Erythroblast (primary cell): ENCODE measurements around the gene GPC3.

Source experiments
- GATA1 ChIP-seq: IDR thresholded peaks from 2 replicates; pipeline ENCODE4 v1.6.1; 2011; ENCODE audit warnings: low read depth, mild to moderate bottlenecking, control low read depth, low read length, moderate library complexity
- POLR2A ChIP-seq: IDR thresholded peaks from 2 replicates; pipeline ENCODE4 v1.6.1; 2011; ENCODE audit warnings: mild to moderate bottlenecking, low read length

- TF ChIP-seq POLR2A = no peak
- no peak for TF ChIP-seq GATA1
Measured at GRCh38 chrX:133840415-133840814, 145.0 kb downstream of the GPC3 start.
